ENCODE measurements around the gene TOM1L1.

The TOM1L1 gene

GRCh38 chr17:54899201-54899600, 1.5 kb upstream of the TOM1L1 start:
- no peak for DNase-seq

GRCh38 chr17:54899721-54900456, 763 bp upstream of the TOM1L1 start:
- DNase-seq = no peak

- DNase-seq = no peak
These were observed 674 bp downstream of the TOM1L1 start for GRCh38 chr17:54901230-54901822.

- no peak for DNase-seq
These were observed 1.4 kb downstream of the TOM1L1 start for GRCh38 chr17:54902017-54902416.

GRCh38 chr17:54902611-54903010, 2.0 kb downstream of the TOM1L1 start:
- DNase-seq = no peak

GRCh38 chr17:54903375-54903774, 2.7 kb downstream of the TOM1L1 start:
- no peak for DNase-seq

GRCh38 chr17:54906683-54907082, 6.0 kb downstream of the TOM1L1 start:
- DNase-seq = no peak

GRCh38 chr17:54907376-54907775, 6.7 kb downstream of the TOM1L1 start:
- DNase-seq = no peak

GRCh38 chr17:54909766-54910165, 9.1 kb downstream of the TOM1L1 start:
- DNase-seq = no peak

GRCh38 chr17:54916721-54917120, 16.1 kb downstream of the TOM1L1 start:
- no peak for DNase-seq

- no peak for DNase-seq
These were observed 18.8 kb downstream of the TOM1L1 start for GRCh38 chr17:54919425-54919824.

GRCh38 chr17:54920819-54921218, 20.2 kb downstream of the TOM1L1 start:
- no peak for DNase-seq

GRCh38 chr17:54924405-54924804, 23.8 kb downstream of the TOM1L1 start:
- no peak for DNase-seq

GRCh38 chr17:54927525-54927924, 26.9 kb downstream of the TOM1L1 start:
- no peak for DNase-seq

- no peak for DNase-seq
These were observed 32.1 kb downstream of the TOM1L1 start for GRCh38 chr17:54932711-54933110.

- DNase-seq = no peak
These were observed 33.3 kb downstream of the TOM1L1 start for GRCh38 chr17:54933921-54934320.

- DNase-seq = no peak
These were observed 34.8 kb downstream of the TOM1L1 start for GRCh38 chr17:54935471-54935870.

GRCh38 chr17:54937018-54937417, 36.4 kb downstream of the TOM1L1 start:
- DNase-seq = no peak

- no peak for DNase-seq
These were observed 36.8 kb downstream of the TOM1L1 start for GRCh38 chr17:54937426-54937825.

- DNase-seq = no peak
These were observed 40.6 kb downstream of the TOM1L1 start for GRCh38 chr17:54941285-54941684.

- no peak for DNase-seq
These were observed 44.1 kb downstream of the TOM1L1 start for GRCh38 chr17:54944796-54945195.

GRCh38 chr17:54945231-54945630, 44.6 kb downstream of the TOM1L1 start:
- DNase-seq = no peak

- DNase-seq = no peak
These were observed 45.0 kb downstream of the TOM1L1 start for GRCh38 chr17:54945671-54946070.

GRCh38 chr17:54947396-54947795, 46.7 kb downstream of the TOM1L1 start:
- no peak for DNase-seq

- no peak for DNase-seq
These were observed 47.7 kb downstream of the TOM1L1 start for GRCh38 chr17:54948380-54948779.
